Cortex of kidney (tissue), 1 donor: Measurements from ENCODE around the gene SLC38A1.
"Not testable (repeated sequence)": the region's sequence is repeated elsewhere in the genome, so short reads cannot be mapped to it uniquely, and the experiment has no call there.

ENCODE experiments used
- DNase-seq: peaks from one replicate; lab custom pipeline; 2025; lab: John Stamatoyannopoulos, UW

The SLC38A1 gene

GRCh38 chr12:46207644-46208043 is 61.2 kb downstream of the SLC38A1 start:
- no peak for DNase-seq

GRCh38 chr12:46206471-46206870 is 62.4 kb downstream of the SLC38A1 start:
- DNase-seq: no peak

- DNase-seq: no peak
These were observed 63.5 kb downstream of the SLC38A1 start for GRCh38 chr12:46205294-46205693.

- no peak for DNase-seq
These were observed 67.5 kb downstream of the SLC38A1 start for GRCh38 chr12:46201284-46201789.

GRCh38 chr12:46200551-46200950 is 68.3 kb downstream of the SLC38A1 start:
- no peak for DNase-seq

- no peak for DNase-seq
These were observed 69.9 kb downstream of the SLC38A1 start for GRCh38 chr12:46198913-46199312.

GRCh38 chr12:46197883-46198282 is 71.0 kb downstream of the SLC38A1 start:
- DNase-seq: no peak

GRCh38 chr12:46190533-46190932 is 78.3 kb downstream of the SLC38A1 start:
- DNase-seq: not testable (repeated sequence)

- no peak for DNase-seq
These were observed 80.7 kb downstream of the SLC38A1 start for GRCh38 chr12:46188170-46188569.

GRCh38 chr12:46187023-46187422 is 81.8 kb downstream of the SLC38A1 start:
- no peak for DNase-seq

GRCh38 chr12:46186088-46186487 is 82.8 kb downstream of the SLC38A1 start:
- no peak for DNase-seq

- no peak for DNase-seq
These were observed 83.2 kb downstream of the SLC38A1 start for GRCh38 chr12:46185686-46186085.

- no peak for DNase-seq
These were observed 83.8 kb downstream of the SLC38A1 start for GRCh38 chr12:46184798-46185595.

GRCh38 chr12:46183112-46183511 is 85.7 kb downstream of the SLC38A1 start:
- no peak for DNase-seq

GRCh38 chr12:46181465-46181864 is 87.4 kb downstream of the SLC38A1 start:
- DNase-seq: no peak

GRCh38 chr12:46179693-46180452 is 89.0 kb downstream of the SLC38A1 start:
- DNase-seq: no peak

- no peak for DNase-seq
These were observed 90.8 kb downstream of the SLC38A1 start for GRCh38 chr12:46177837-46178608.

GRCh38 chr12:46177025-46177424 is 91.8 kb downstream of the SLC38A1 start:
- DNase-seq: no peak

GRCh38 chr12:46174919-46175318 is 93.9 kb downstream of the SLC38A1 start:
- DNase-seq: no peak

- DNase-seq: no peak
These were observed 94.7 kb downstream of the SLC38A1 start for GRCh38 chr12:46174061-46174662.

GRCh38 chr12:46168426-46168825 is 100.4 kb downstream of the SLC38A1 start:
- DNase-seq: no peak

- no peak for DNase-seq
These were observed 101.4 kb downstream of the SLC38A1 start for GRCh38 chr12:46167412-46167811.
